NCI-H345 (cell line): ENCODE measurements around the gene HS3ST5.
"Not testable (repeated sequence)": the region's sequence is repeated elsewhere in the genome, so short reads cannot be mapped to it uniquely, and the experiment has no call there.

Source experiments
- DNase-seq: peaks from one replicate; lab custom pipeline; 2025; lab: John Stamatoyannopoulos, UW

Gene HS3ST5

DNA sequence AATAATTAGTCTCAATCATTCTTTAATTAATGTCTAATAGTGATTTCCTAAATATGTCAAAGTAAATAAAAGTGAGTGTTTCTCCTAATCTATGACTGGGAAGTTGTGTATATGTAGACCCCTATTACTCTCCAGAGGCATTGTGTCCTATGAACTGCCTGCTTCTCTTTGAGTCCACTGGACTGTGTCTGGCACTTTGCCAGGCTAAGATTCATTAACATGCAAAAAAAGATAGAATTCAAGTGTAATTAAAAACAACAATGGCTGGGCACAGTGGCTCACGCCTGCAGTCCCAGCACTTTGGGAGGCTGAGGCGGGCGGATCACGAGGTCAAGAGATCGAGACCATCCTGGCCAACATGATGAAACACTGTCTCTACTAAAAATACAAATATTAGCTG lies 298.3 kb downstream of the HS3ST5 start:
- not testable (repeated sequence) for DNase-seq

DNA sequence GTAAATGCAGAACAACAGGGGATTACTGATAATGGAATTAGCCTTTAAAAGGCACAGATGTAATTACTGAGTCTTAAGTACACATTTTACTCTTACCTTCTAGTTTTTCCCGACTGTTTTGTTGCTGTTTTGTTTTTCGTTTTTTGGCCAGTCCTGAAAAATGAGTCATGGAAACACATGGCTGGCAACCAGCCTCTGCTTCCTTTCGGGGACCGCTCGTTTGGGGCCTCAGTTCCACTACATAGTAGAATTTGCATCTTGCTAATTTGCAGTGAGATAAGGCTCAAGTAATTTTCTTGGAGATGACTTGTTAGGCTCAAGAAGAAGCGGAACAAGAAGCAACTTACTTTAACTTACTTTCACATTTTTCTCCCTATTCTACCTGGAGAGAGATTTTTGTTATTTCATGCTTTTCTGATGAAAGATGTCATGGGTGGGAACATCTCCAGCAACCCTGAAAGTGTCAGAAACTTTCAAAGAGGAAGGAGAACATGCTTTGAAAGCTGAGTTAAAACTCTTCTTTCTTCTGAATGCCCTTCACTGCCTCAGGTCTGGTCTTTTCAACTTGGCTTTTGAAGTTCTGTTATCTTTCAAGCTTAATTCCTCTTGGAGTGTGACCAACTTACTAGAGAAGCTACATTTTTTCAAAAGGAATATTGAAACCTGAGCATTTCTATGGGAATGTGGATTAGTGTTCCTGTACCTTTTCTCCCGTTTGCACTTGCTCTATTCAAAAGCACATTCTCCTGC lies 300.4 kb downstream of the HS3ST5 start:
- DNase-seq = no peak

DNA sequence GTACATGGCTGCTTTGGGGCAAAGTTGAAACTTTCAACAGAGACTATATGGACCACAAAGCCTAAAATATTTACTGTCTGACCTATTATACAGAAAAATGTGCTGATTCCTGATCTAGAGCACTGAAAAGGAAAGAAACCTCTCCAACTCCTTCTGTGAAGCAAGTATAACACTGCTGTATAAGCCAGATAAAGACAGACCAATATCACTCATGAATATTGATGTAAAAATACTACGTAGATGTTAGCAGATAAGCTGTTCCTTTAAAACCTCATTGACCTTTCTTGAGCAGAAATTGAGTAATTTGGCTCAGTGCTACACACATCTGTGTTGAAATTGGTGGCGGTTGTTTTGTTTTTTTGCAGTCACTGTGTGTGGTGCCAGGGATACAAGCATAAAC lies 302.0 kb downstream of the HS3ST5 start:
- DNase-seq = no peak

DNA sequence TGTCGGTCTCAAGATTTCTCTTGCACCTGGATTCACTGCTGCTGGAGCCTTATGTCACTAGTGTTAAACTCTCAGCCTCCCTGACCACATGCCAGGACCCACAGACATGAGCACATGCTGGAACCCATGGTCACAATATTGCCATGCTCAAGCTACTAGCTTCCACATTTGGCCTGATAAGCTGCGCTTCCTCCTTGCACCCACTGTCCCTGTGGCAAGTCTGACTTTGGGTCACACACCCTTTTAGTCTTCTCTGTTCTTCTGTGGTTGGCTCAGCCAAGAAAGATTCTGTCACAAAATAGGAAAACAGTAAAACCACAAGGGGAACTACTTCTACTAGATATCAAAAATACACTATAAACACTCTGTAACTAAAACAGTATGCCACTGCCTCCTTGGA lies 303.0 kb downstream of the HS3ST5 start:
- DNase-seq = no peak

DNA sequence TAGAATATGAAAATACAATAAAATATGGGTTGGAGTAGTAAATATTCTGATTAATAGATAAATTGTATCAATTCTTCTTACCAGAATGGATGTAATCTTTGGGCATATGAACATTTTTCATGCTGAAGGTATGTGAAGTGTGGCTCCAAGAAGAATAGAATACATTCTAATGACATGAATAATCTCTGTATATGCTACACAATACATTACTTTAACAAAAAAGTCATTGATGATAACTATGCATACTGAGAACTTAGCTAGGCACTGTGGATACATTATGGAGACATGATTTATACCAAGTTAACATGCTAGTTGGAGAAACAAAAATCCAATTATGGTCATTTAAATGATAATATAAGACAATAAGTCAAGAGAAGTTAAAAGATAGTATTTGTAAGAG lies 309.2 kb downstream of the HS3ST5 start:
- DNase-seq = no peak

DNA sequence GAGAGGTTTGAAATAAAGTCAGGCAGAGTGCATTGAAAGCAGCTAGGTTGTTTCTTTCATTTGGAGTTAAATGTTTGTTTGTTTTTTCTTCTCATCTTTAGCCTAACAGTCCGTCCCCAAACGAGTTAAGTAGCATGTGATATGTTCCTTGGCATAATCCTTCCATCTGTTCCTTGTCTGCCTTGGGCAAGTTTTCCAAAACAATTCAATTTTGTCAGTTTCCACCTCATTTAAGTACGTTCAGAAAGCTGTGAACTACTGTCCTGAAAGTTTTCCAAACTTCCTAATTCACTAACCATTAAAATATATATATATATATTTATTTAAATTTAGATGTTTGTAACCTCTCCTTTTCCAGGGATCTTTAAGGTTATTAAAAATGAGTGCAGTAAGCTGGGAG lies 310.1 kb downstream of the HS3ST5 start:
- no peak for DNase-seq

DNA sequence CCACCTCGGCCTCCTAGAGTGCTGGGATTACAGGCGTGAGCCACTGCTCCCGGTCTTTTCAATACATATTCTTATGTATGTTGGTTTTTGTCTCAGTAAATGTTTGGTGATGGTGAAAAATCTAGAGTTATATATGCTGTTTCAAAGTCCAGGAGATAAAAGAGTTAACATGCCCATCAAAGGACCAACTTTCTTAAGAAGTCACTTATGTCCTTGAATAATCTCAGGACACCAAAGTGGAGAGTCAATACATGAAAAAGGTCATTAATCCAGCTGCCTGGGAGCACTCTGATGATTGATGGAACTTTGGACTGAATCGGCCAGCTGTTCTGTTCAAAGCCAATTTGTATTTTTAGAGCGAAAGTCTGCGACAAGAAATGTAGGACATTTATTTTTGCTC lies 312.1 kb downstream of the HS3ST5 start:
- no peak for DNase-seq

DNA sequence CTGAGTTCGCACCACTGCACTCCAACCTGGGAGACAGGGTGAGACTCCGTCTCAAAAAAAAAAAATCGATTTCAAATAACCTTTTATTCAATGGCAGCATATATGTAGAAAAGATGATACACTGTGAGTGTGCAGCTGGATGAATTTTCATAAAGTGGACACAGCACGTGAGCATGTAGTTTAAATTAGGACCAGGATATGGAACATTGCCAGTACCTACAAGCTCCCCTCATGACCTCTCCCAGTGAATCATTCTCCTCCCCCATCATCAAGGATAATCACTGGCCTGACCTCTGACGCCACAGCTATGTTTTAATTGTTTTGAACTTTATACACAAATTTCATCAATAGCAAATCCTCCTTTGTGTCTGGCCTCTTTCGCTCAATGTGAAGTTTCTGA lies 318.1 kb downstream of the HS3ST5 start:
- no peak for DNase-seq

DNA sequence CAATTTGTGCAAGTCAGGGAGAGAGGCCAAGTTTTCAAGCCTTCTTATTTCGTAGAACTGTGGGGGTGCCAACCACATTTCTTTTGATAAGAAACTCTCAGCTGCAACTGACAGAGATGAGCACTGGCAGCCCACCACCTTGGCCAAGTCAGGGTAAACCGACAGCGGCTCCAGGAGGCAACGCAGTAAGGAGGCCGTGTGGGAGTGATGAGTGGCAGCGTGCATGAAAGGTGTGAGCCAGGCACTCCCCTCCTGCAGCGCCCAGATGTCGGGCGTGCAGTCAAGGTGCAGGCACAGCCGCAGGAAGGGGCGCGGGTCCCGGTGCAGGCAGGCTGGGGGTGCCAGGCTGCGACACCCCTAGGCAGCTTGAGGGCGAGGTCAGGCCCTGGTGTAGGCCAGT lies 322.6 kb downstream of the HS3ST5 start:
- no peak for DNase-seq

DNA sequence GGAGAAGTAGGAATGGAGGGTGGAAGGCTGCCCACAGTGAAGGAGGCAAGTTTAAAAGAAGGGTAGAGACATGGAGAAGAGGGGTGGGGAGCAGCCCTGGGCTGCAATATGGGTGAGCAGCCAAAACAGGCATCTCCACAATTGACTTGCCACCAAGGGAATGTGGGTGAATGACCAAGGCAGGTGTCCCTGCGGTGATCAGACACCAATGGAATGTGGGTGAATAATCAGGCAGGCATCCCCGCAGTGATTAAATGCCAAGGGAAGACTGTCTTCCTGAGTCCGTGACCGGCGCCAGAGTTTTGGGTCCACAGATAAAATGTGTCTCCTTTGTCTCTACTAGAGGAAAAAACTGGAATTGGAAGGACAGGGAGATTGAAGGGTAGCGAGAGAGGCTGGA lies 325.7 kb downstream of the HS3ST5 start:
- not testable (repeated sequence) for DNase-seq

DNA sequence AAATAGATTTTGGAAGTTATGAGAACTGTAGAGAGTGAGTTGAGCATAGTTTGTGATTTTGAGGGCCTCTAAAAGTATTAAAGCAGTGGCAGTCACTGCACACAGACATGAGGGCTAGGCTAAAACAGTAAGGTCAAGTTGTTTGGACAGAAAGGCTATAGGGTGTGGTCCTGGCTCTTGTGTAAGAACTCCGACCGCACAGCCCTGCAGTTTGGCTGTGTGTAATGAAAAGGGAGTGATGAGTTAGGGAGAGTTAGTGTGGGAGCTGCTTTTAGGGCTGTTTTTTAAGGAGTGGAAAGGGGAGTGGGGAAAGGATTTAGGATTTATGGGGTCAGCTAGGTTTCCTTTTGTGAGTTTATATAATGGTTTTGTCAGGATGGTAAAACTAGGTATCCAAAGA lies 328.7 kb downstream of the HS3ST5 start:
- DNase-seq = not testable (repeated sequence)

DNA sequence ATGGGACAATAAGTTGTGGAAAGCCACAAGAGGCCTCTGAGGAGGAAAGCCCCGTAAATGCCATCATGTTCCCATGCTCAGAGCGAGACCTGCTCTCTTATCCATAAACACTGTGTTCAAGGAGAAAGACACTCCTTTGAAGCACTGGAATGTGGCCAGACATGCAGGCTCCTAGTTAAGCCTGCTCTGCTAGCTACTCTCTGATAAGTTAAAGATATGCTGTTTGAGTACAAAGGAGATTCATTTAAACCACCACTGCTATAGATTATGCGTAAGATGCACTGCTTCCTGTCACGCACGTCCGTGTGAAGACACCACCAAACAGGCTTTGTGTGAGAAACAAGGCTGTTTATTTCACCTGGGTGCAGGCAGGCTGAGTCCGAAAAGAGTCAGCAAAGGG lies 331.3 kb downstream of the HS3ST5 start:
- not testable (repeated sequence) for DNase-seq

DNA sequence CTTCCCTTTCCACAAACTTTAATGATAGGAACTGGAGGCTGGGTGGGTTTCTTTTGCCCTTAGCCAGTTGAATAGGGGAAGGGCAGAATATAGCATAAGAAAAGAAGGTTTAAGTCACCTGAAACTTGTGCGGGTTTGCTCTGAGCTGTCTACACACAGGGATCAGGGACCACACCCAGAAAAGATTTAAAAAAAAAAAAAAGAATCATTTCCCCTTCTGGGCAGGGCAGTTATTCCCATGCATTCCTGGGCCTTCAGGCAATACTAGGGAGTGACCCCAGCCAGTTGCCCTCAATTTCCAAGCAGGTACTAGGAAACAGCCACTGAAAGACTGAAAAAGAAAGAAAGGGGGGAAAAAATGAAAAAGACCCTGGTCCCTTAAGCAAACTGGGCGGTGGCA lies 332.3 kb downstream of the HS3ST5 start:
- DNase-seq = no peak

DNA sequence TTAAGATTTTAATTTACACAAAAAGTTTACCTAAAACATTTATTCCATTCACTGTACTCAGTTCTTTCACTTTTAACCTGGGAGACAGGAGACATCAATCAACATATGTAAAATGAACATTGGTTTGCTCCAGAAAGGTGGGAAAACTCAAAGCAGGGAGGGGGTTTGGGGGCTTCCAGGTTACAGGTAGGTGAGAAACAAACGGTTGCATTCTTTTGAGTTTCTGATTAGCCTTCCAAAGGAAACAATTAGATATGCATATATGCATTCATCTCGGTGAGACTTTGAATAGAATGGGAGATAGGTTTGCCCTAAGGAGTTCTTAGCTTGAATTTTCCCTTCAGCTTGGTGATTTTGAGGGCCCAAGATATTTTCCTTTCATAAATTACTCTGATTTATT lies 333.6 kb downstream of the HS3ST5 start:
- DNase-seq = no peak

DNA sequence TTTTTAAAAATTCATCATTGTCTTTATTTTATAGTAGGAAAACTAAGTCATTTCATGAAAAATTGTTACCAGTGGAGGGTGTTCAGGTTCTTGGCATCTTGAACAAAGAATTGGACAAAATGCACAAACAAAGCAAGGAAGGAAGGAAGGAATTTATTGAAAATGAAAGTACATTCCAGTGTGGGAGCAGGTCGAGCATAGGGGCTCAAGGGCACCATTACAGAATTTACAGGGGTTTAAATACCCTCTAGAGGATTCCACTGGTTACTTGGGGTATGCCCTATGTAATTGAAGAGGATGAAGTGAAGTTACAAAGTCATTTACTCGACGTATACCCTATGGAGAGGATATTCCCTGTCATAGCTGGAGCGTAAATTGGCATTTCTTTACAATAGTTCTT lies 334.5 kb downstream of the HS3ST5 start:
- DNase-seq = no peak

DNA sequence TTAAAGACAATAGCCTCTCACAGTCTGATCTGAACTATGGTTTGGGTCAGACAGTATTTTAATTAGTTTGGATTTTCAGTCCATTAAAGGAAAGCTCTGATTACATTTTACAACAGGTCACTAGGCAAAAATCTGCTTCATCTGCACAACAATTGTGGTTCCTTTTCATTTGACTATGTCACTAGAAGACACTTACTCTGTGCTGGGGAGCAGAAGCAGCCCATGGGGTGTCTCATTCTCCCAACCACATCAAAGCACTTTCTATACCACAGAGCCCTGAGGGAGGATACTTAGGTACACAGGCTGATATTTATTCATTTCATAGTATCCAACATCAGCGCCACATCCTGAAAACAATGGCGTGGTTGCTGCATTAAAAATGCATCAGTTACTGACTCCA lies 335.3 kb downstream of the HS3ST5 start:
- no peak for DNase-seq
